Measurements from ENCODE around the gene TRANK1. TPM values are rescaled to one million over a fixed set of nuclear protein-coding genes. Genes with fewer than 3 reads are reported as not detected.
"Not testable (repeated sequence)": the region's sequence is repeated elsewhere in the genome, so short reads cannot be mapped to it uniquely, and the experiment has no call there.

TRANK1 gene
- total RNA-seq, 4 donors from 2014 or later, result 4.9 to 12.3 (median 9.1) TPM

GRCh38 chr3:36964817-36965216, 20.0 kb upstream of the TRANK1 start:
- H3K4me1 ChIP-seq, result no peaks in the 10 kb centered on the region
- no peak for ATAC-seq
- TF ChIP-seq POLR2A (IDR thresholded peaks at IDR 0.05) (no peak), CTCF (IDR thresholded peaks at IDR 0.05) (no peak), EP300 (IDR thresholded peaks at IDR 0.05) (no peak), POLR2AphosphoS5 (IDR thresholded peaks at IDR 0.05) (no peak)
- H3K4me3 ChIP-seq, result no peak overlapping the region
- no peak overlapping the region for H3K27ac ChIP-seq
- H3K9me3 ChIP-seq, result no peaks in the 10 kb centered on the region
- no peaks in the 10 kb centered on the region for H3K27me3 ChIP-seq
- H3K36me3 ChIP-seq, result no peaks in the 10 kb centered on the region

- ATAC-seq, result no peak
- WGBS, 2 donors (ENCODE audit: low coverage in 1 of 2), result 80% methylated on average over 1 of the region's 1 CpG; no CpG with 5 or more reads in 1 of the 2 donors
- Histone ChIP-seq H3K27ac (no peak overlapping the region), H3K4me1 (no peaks in the 10 kb centered on the region), H3K4me3 (no peak overlapping the region), H3K36me3 (no peaks in the 10 kb centered on the region), H3K27me3 (no peaks in the 10 kb centered on the region), H3K9me3 (no peaks in the 10 kb centered on the region)
- TF ChIP-seq EP300 (IDR thresholded peaks at IDR 0.05), result no peak
- no peak for TF ChIP-seq POLR2AphosphoS5 (IDR thresholded peaks at IDR 0.05)
- TF ChIP-seq POLR2A (IDR thresholded peaks at IDR 0.05), result no peak
- TF ChIP-seq CTCF (IDR thresholded peaks at IDR 0.05), result no peak
These were observed 19.5 kb upstream of the TRANK1 start for GRCh38 chr3:36964331-36964730.

- not testable (repeated sequence) for H3K27ac ChIP-seq, H3K9me3 ChIP-seq, H3K4me3 ChIP-seq, H3K27me3 ChIP-seq, H3K4me1 ChIP-seq, ATAC-seq, H3K36me3 ChIP-seq
- 94 to 96% methylated on average over 5 to 6 of the region's 7 CpGs for WGBS, 2 donors (ENCODE audit: low coverage in 1 of 2)
These were observed 18.2 kb upstream of the TRANK1 start for GRCh38 chr3:36963008-36963407.

GRCh38 chr3:36960502-36960901, 15.6 kb upstream of the TRANK1 start:
- 79 to 91% methylated on average over 4 of the region's 4 CpGs for WGBS, 2 donors (ENCODE audit: low coverage in 1 of 2)
- Histone ChIP-seq H3K4me3 (no peak overlapping the region), H3K36me3 (no peaks in the 10 kb centered on the region), H3K9me3 (no peaks in the 10 kb centered on the region), H3K27me3 (no peaks in the 10 kb centered on the region), H3K27ac (no peak overlapping the region), H3K4me1 (peaks cover 0 to 10% (median 0%) of the 10 kb centered on the region in 3 donors)
- ATAC-seq, result no peak
- no peak for TF ChIP-seq POLR2A (IDR thresholded peaks at IDR 0.05)
- TF ChIP-seq EP300 (IDR thresholded peaks at IDR 0.05), result no peak
- no peak for TF ChIP-seq CTCF (IDR thresholded peaks at IDR 0.05)
- TF ChIP-seq POLR2AphosphoS5 (IDR thresholded peaks at IDR 0.05), result no peak

- no peaks in the 10 kb centered on the region for H3K36me3 ChIP-seq
- no peak overlapping the region for H3K4me3 ChIP-seq
- no peaks in the 10 kb centered on the region for H3K27me3 ChIP-seq
- TF ChIP-seq CTCF (IDR thresholded peaks at IDR 0.05) (no peak), POLR2AphosphoS5 (IDR thresholded peaks at IDR 0.05) (no peak), POLR2A (IDR thresholded peaks at IDR 0.05) (no peak), EP300 (IDR thresholded peaks at IDR 0.05) (no peak)
- ATAC-seq, result no peak
- H3K4me1 ChIP-seq, result peaks cover 0 to 10% (median 0%) of the 10 kb centered on the region in 3 donors
- 33 to 37% methylated on average over 2 of the region's 2 CpGs for WGBS, 2 donors (ENCODE audit: low coverage in 1 of 2)
- H3K27ac ChIP-seq, result no peak overlapping the region
- no peaks in the 10 kb centered on the region for H3K9me3 ChIP-seq
These were observed 15.0 kb upstream of the TRANK1 start for GRCh38 chr3:36959821-36960220.

Measured in gastroesophageal sphincter (tissue), 4 donors.